Measurements from ENCODE around the gene CMTM7.

DNA sequence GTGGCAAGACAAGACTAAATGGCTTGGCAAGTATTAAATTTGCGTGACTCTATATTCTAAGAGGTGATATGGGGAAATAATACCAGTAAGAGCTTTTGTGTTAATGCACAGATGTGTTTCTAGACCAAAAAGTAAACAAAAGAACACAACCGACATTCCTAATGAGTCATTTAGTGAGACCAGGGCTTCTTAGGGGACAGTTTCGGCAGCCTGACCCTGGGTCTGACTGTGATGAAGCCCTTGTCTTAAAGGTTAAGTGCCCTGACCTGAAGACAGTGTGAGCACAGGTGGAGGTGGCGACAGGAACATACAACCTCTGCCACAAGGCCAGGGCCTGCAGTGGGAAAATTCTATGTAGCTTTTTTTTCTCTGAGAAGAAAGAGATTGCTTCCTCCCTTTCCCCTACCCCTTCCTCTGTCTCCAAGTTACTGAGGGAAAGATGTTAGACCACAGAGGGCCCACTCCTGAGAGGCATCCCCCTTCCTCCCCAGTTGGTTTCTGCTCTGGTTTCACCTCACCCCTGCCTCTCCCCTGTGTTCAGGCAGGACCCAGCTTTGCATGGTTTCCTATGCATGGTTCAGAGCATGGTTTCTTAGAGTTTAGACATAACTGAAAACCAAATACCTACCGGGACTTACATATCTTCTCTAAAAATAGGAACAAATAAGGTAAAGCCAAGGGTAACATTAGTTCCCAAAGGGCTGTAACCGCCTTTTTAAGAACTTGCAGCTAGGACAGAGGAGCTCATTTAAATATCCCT, 24.8 kb upstream of the CMTM7 start:
- no peak for TF ChIP-seq POLR2AphosphoS5 (IDR thresholded peaks at IDR 0.05; ENCODE audit: insufficient read depth in 1 of 2, low read depth in 1 of 2)
- TF ChIP-seq, protein P1, sequence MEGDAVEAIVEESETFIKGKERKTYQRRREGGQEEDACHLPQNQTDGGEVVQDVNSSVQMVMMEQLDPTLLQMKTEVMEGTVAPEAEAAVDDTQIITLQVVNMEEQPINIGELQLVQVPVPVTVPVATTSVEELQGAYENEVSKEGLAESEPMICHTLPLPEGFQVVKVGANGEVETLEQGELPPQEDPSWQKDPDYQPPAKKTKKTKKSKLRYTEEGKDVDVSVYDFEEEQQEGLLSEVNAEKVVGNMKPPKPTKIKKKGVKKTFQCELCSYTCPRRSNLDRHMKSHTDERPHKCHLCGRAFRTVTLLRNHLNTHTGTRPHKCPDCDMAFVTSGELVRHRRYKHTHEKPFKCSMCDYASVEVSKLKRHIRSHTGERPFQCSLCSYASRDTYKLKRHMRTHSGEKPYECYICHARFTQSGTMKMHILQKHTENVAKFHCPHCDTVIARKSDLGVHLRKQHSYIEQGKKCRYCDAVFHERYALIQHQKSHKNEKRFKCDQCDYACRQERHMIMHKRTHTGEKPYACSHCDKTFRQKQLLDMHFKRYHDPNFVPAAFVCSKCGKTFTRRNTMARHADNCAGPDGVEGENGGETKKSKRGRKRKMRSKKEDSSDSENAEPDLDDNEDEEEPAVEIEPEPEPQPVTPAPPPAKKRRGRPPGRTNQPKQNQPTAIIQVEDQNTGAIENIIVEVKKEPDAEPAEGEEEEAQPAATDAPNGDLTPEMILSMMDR (IDR thresholded peaks at IDR 0.05): no peak
- no peak for TF ChIP-seq POLR2A (IDR thresholded peaks at IDR 0.05)
